Nephron progenitor cell (in vitro differentiated cells): ENCODE measurements around the gene CD96.
A peak's percentile ranks its signal among the peaks of the same experiment; 100 is the strongest.
"Not testable (repeated sequence)": the region's sequence is repeated elsewhere in the genome, so short reads cannot be mapped to it uniquely, and the experiment has no call there.

ENCODE experiments used
- DNase-seq: peaks from one replicate; pipeline ENCODE4 v3.0.0; 2021
- H3K27ac Mint-ChIP-seq: 2 replicates; pipeline ENCODE4 v1.8.0; 2021; ENCODE audit warnings: mild to moderate bottlenecking, moderate library complexity, mixed read lengths
- H3K27me3 Mint-ChIP-seq: 2 replicates; pipeline ENCODE4 v1.8.0; 2021; ENCODE audit warnings: mild to moderate bottlenecking, low read depth, mixed read lengths; ENCODE audit not compliant: poor library complexity
- H3K36me3 Mint-ChIP-seq: 2 replicates; pipeline ENCODE4 v1.8.0; 2021; ENCODE audit warnings: low read depth, mixed read lengths
- H3K4me1 Mint-ChIP-seq: 2 replicates; pipeline ENCODE4 v1.8.0; 2021; ENCODE audit warnings: mixed read lengths
- H3K4me3 Mint-ChIP-seq: 2 replicates; pipeline ENCODE4 v1.8.0; 2021; ENCODE audit warnings: mild to moderate bottlenecking, moderate library complexity, mixed read lengths
- H3K9me3 Mint-ChIP-seq: 2 replicates; pipeline ENCODE4 v1.8.0; 2021; ENCODE audit warnings: mild to moderate bottlenecking, moderate library complexity, mixed read lengths
- CTCF ChIP-seq: fragments of 200-600 bp; sonication (generic); IDR thresholded peaks from 2 replicates; pipeline ENCODE4 v1.5.0; 2021; ENCODE audit warnings: antibody characterized with exemption

Gene CD96

GRCh38 chr3:111667170-111667569, 125.2 kb downstream of the CD96 start:
- no peak overlapping the region for H3K27ac Mint-ChIP-seq
- peaks cover 14% of the 10 kb centered on the region for H3K36me3 Mint-ChIP-seq
- H3K27me3 Mint-ChIP-seq, result peaks cover 2% of the 10 kb centered on the region
- H3K4me1 Mint-ChIP-seq, result peaks cover 26% of the 10 kb centered on the region
- no peak for TF ChIP-seq CTCF
- no peak for DNase-seq
- H3K4me3 Mint-ChIP-seq, result no peak overlapping the region
- H3K9me3 Mint-ChIP-seq, result peaks cover 23% of the 10 kb centered on the region

DNA sequence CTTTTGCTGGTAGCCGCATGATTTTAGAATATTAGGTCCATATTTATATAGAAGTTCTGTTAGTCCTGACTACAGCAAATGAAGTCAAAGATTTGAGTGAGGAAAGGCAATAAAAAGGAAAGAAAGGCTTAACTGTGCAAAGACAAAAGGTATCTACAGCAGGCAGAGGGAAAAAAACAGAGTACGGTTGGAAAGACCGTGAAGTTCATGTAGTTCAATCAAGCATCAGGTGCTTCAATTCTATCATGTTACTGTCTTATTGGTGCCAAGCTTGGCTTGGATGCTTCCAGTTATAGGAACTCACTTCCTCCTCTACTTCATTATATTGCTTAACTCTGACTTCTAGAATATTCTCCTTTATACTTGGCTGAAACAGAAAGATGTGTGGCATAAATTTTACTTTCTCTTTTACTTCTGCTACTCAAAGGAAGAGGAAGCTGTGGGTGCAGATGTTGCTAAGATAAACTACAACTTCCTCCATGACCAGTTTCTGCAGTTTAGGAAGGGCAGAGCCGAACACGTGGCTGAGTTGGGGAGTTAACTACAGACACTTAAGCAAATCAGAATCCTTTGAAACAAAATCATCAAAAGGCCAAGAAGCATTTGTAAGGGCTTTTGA, 125.7 kb downstream of the CD96 start:
- DNase-seq, result no peak
- peaks cover 26% of the 10 kb centered on the region for H3K4me1 Mint-ChIP-seq
- no peak for TF ChIP-seq CTCF
- H3K27ac Mint-ChIP-seq, result peak overlapping the region; percentile 23
- no peak overlapping the region for H3K4me3 Mint-ChIP-seq
- H3K36me3 Mint-ChIP-seq, result peaks cover 8% of the 10 kb centered on the region
- H3K9me3 Mint-ChIP-seq, result peaks cover 17% of the 10 kb centered on the region
- no peaks in the 10 kb centered on the region for H3K27me3 Mint-ChIP-seq

- H3K27me3 Mint-ChIP-seq, result no peaks in the 10 kb centered on the region
- H3K9me3 Mint-ChIP-seq, result peaks cover 11% of the 10 kb centered on the region
- H3K4me1 Mint-ChIP-seq, result peaks cover 30% of the 10 kb centered on the region
- no peak for TF ChIP-seq CTCF
- no peak for DNase-seq
- H3K27ac Mint-ChIP-seq, result no peak overlapping the region
- H3K36me3 Mint-ChIP-seq, result peaks cover 2% of the 10 kb centered on the region
- no peak overlapping the region for H3K4me3 Mint-ChIP-seq
Measured at GRCh38 chr3:111668326-111668725, 126.3 kb downstream of the CD96 start.

- Mint-ChIP-seq H3K27me3 (no peaks in the 10 kb centered on the region), H3K4me1 (peaks cover 37% of the 10 kb centered on the region), H3K36me3 (no peaks in the 10 kb centered on the region), H3K27ac (no peak overlapping the region), H3K9me3 (peaks cover 5% of the 10 kb centered on the region), H3K4me3 (no peak overlapping the region)
- peak; percentile 70 for TF ChIP-seq CTCF
- peak; percentile 8 for DNase-seq
Measured at GRCh38 chr3:111668888-111669488, 127.0 kb downstream of the CD96 start.

DNA sequence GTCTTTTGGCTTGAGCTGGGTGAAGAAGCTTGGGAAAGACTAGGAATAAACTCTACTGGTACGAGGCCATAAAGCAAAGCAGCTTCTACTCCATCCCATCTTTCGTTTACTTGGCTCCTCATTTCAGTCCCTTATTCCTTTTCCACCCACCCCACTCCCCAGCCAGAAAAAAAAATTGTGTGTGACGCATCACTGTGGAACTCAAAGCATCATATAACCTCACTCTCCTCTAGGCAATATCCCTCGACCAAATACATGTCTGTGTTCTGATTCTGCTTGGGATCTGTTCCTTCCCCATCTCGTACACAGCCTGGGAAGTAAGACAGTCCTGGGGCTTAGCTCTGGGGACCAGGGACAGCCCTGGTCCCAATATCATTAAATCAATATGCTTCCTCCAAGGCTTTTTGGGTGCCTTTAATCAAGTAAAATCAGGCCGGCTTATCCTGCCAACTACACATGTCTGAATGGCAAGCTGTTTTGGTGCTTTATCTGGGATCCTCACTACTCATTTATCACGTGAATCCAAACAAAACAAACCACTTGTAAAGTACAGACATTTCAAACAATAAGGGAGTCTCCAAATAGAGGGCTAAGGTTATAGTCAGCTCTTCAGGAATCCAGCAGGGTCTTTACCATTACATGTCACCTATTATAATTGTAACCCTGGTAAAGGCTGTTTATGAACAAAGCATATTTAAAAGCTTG, 128.1 kb downstream of the CD96 start:
- H3K4me1 Mint-ChIP-seq, result peaks cover 46% of the 10 kb centered on the region
- H3K9me3 Mint-ChIP-seq, result no peaks in the 10 kb centered on the region
- H3K27ac Mint-ChIP-seq, result no peak overlapping the region
- peaks cover 2% of the 10 kb centered on the region for H3K27me3 Mint-ChIP-seq
- no peak for TF ChIP-seq CTCF
- no peak overlapping the region for H3K4me3 Mint-ChIP-seq
- H3K36me3 Mint-ChIP-seq, result no peaks in the 10 kb centered on the region
- no peak for DNase-seq

- H3K27ac Mint-ChIP-seq, H3K9me3 Mint-ChIP-seq, H3K36me3 Mint-ChIP-seq, DNase-seq, H3K27me3 Mint-ChIP-seq, H3K4me3 Mint-ChIP-seq: not testable (repeated sequence)
- peaks cover 68% of the 10 kb centered on the region for H3K4me1 Mint-ChIP-seq
Measured at GRCh38 chr3:111672461-111672860, 130.5 kb downstream of the CD96 start.
